A549 (cell line): ENCODE measurements around the gene GALNT18. TPM values are rescaled to one million over a fixed set of nuclear protein-coding genes. Genes with fewer than 3 reads are reported as not detected.

Experiments
- ATAC-seq, 2 experiments: fragments of 200-7000 bp in 1 of 2; fragments of >200 bp in 1 of 2; cut with Nextera tagmentation in 1 of 2; cut with Tn5 transposase in 1 of 2; 3 replicates each; pipeline versions ENCODE4 v1.8.0 to v1.9.1; 2018 to 2020; ENCODE audit warnings: mild to moderate bottlenecking in 1 of 2, moderate library complexity in 1 of 2
- CTCF ChIA-PET: fragments of 300-600 bp; sonication (Branson Sonifier 250); formaldehyde crosslinking; extraction: SDS; loops from one replicate; lab custom pipeline; 2021; ENCODE audit warnings: antibody characterized with exemption, inconsistent platforms; lab: Yijun Ruan, JAX
- POLR2A ChIA-PET: fragments of 350-600 bp; formaldehyde crosslinking; extraction: SDS; loops from one replicate; lab custom pipeline; 2021; ENCODE audit warnings: antibody characterized with exemption, inconsistent platforms; lab: Yijun Ruan, JAX
- DNase-seq, 2 experiments: peaks; one replicate each; pipeline versions ENCODE4 v3.0.0 to v3.0.0-alpha.2; 2011 to 2016; ENCODE audit warnings: low read depth in 1 of 2, low spot score in 1 of 2
- FAIRE-seq: peaks from 2 replicates; lab custom pipeline; 2011; peaks lifted over from hg19 to GRCh38; lab: Jason Lieb, UNC
- H3K27ac ChIP-seq, 2 experiments: fragments of >200 bp; sonication (Bioruptor Twin); formaldehyde crosslinking; 3 replicates each; pipeline ENCODE4 v1.5.1; 2016 to 2017
- H3K4me1 ChIP-seq: fragments of >200 bp; sonication (Bioruptor Twin); formaldehyde crosslinking; 3 replicates; pipeline ENCODE4 v1.6.1; 2016
- H3K4me2 ChIP-seq: fragments of >200 bp; sonication (Bioruptor Twin); formaldehyde crosslinking; 3 replicates; pipeline ENCODE4 v1.6.1; 2016
- H3K4me3 ChIP-seq: fragments of >200 bp; sonication (Bioruptor Twin); formaldehyde crosslinking; 3 replicates; pipeline ENCODE4 v1.5.1; 2016
- H3K9me3 ChIP-seq: fragments of >200 bp; sonication (Bioruptor Twin); formaldehyde crosslinking; 3 replicates; pipeline ENCODE4 v1.6.1; 2016
- BHLHE40 ChIP-seq: IDR thresholded peaks from 2 replicates; pipeline ENCODE4 v1.6.1; 2012; ENCODE audit warnings: low read depth, low read length, inconsistent platforms
- CBX8 ChIP-seq: fragments of 200-600 bp; sonication (generic); IDR thresholded peaks from 2 replicates; pipeline ENCODE4 v1.6.1; 2016
- CEBPB ChIP-seq, 2 experiments: fragments of >200 bp in 1 of 2; sonication (Bioruptor Twin) in 1 of 2; formaldehyde crosslinking in 1 of 2; IDR thresholded peaks; 2 replicates each; pipeline ENCODE4 v1.6.1; 2012 to 2016
- CHD2 ChIP-seq: fragments of 150-350 bp; IDR thresholded peaks from 2 replicates; pipeline ENCODE4 v1.6.1; 2014; ENCODE audit warnings: low read length; ENCODE audit not compliant: partially characterized antibody
- EHF ChIP-seq: fragments of 250-450 bp; sonication (Bioruptor Pico); IDR thresholded peaks from 2 replicates; pipeline ENCODE4 v1.5.0; 2020; ENCODE audit warnings: mild to moderate bottlenecking
- ELK1 ChIP-seq: fragments of 150-350 bp; IDR thresholded peaks from 2 replicates; pipeline ENCODE4 v1.6.1; 2014; ENCODE audit warnings: low read depth, mild to moderate bottlenecking, low read length
- EP300 ChIP-seq, 2 experiments: fragments of >200 bp; sonication (Bioruptor Twin); formaldehyde crosslinking; IDR thresholded peaks; 2 replicates in 1 of 2; 3 replicates in 1 of 2; pipeline ENCODE4 v1.6.1; 2016 to 2017
- FOXS1 ChIP-seq: fragments of 250-450 bp; sonication (Bioruptor Pico); IDR thresholded peaks from 2 replicates; pipeline ENCODE4 v1.5.0; 2020; ENCODE audit warnings: mild to moderate bottlenecking, moderate library complexity
- GATA3 ChIP-seq: IDR thresholded peaks from 2 replicates; pipeline ENCODE4 v1.6.1; 2012; ENCODE audit warnings: borderline replicate concordance
- JUN ChIP-seq, 2 experiments: fragments of >200 bp; sonication (Bioruptor Twin); formaldehyde crosslinking; IDR thresholded peaks; 2 replicates in 1 of 2; 3 replicates in 1 of 2; pipeline ENCODE4 v1.6.1; 2016 to 2017
- MAFK ChIP-seq: fragments of 450-650 bp; IDR thresholded peaks from 2 replicates; pipeline ENCODE4 v1.6.1; 2014; ENCODE audit not compliant: partially characterized antibody
- MAX ChIP-seq: IDR thresholded peaks from 2 replicates; pipeline ENCODE4 v1.6.1; 2012
- MYC ChIP-seq: IDR thresholded peaks from 2 replicates; pipeline ENCODE4 v1.6.1; 2012; ENCODE audit warnings: mild to moderate bottlenecking, inconsistent platforms, low read length, improper control_type of control experiment, borderline replicate concordance
- NR3C1 ChIP-seq: fragments of >200 bp; sonication (Bioruptor Twin); formaldehyde crosslinking; IDR thresholded peaks from 3 replicates; pipeline ENCODE4 v1.6.1; 2017
- PHF8 ChIP-seq: fragments of 200-600 bp; sonication (generic); IDR thresholded peaks from 2 replicates; pipeline ENCODE4 v1.6.1; 2016; ENCODE audit warnings: low read depth, mild to moderate bottlenecking, antibody characterized with exemption, moderate library complexity, borderline replicate concordance
- POLR2AphosphoS2 ChIP-seq: conservative IDR thresholded peaks from 2 replicates; pipeline ENCODE4 v1.6.1; 2012; ENCODE audit warnings: low read length, improper control_type of control experiment, inconsistent platforms
- RAD21 ChIP-seq, 2 experiments: fragments of >200 bp in 1 of 2; sonication (Bioruptor Twin) in 1 of 2; formaldehyde crosslinking in 1 of 2; IDR thresholded peaks in 1 of 2; conservative IDR thresholded peaks in 1 of 2; 2 replicates in 1 of 2; 3 replicates in 1 of 2; pipeline ENCODE4 v1.6.1; 2012 to 2018; ENCODE audit warnings: inconsistent platforms in 1 of 2
- RCOR1 ChIP-seq: fragments of 150-350 bp; IDR thresholded peaks from 2 replicates; pipeline ENCODE4 v1.6.1; 2014; ENCODE audit warnings: antibody characterized with exemption, low read length, low read depth
- REST ChIP-seq: fragments of 200-600 bp; sonication (generic); IDR thresholded peaks from 2 replicates; pipeline ENCODE4 v1.6.1; 2016; ENCODE audit warnings: antibody characterized with exemption, mild to moderate bottlenecking, moderate library complexity
- RFX5 ChIP-seq: fragments of 450-650 bp; IDR thresholded peaks from 2 replicates; pipeline ENCODE4 v1.7.1; 2014; ENCODE audit warnings: antibody characterized with exemption, mild to moderate bottlenecking, moderate library complexity
- RNF2 ChIP-seq: fragments of 200-600 bp; sonication (generic); IDR thresholded peaks from 2 replicates; pipeline ENCODE4 v1.6.1; 2016; ENCODE audit warnings: low read depth, mild to moderate bottlenecking, antibody characterized with exemption, moderate library complexity, borderline replicate concordance
- SMC3 ChIP-seq: fragments of >200 bp; sonication (Bioruptor Twin); formaldehyde crosslinking; IDR thresholded peaks from 3 replicates; pipeline ENCODE4 v1.6.1; 2018; ENCODE audit warnings: inconsistent platforms
- TP53 ChIP-seq: fragments of 250-450 bp; sonication (Bioruptor Pico); IDR thresholded peaks from 2 replicates; pipeline ENCODE4 v1.5.0; 2021; ENCODE audit warnings: mild to moderate bottlenecking, moderate library complexity
- ZFP36 ChIP-seq: fragments of 450-650 bp; IDR thresholded peaks from 2 replicates; pipeline ENCODE4 v1.6.1; 2014; ENCODE audit warnings: borderline replicate concordance; ENCODE audit not compliant: partially characterized antibody
- ZSCAN20 ChIP-seq: fragments of 250-450 bp; sonication (Bioruptor Pico); IDR thresholded peaks from 2 replicates; pipeline ENCODE4 v1.8.0; 2022; ENCODE audit warnings: mild to moderate bottlenecking, moderate library complexity
- WGBS: methylation state at CpG from one replicate; pipeline ENCODE4 v1.1.6; 2017; ENCODE audit errors: missing lambda C conversion rate; 5-methylcytosine and 5-hydroxymethylcytosine counted together
- polyA plus RNA-seq, 4 experiments: library from polyadenylated mRNA; depleted of rRNA in 3 of 4; stranded (reverse); fragments of >200 nt; fragmentation: RNase III in 1 of 4; extraction: RNeasy Plus Mini Kit Qiagen cat#74134 plus additional on column Dnase treatment in 1 of 4; gene quantifications; 2 replicates in 3 of 4; 3 replicates in 1 of 4; pipeline ENCODE4 v1.2.3, GENCODE V29; 2011 to 2017
- TF ChIP-seq, protein P1 (sequence below): fragments of 250-450 bp; sonication (Bioruptor Pico); IDR thresholded peaks from 2 replicates; pipeline ENCODE4 v1.5.0; 2021; ENCODE audit warnings: mild to moderate bottlenecking, moderate library complexity, borderline replicate concordance
- TF ChIP-seq, protein P2 (sequence below): fragments of 250-450 bp; sonication (Bioruptor Pico); IDR thresholded peaks from 2 replicates; pipeline ENCODE4 v1.5.0; 2020; ENCODE audit warnings: low read depth, mild to moderate bottlenecking, moderate library complexity
- TF ChIP-seq, protein P3 (sequence below): fragments of >200 bp; sonication (Bioruptor Twin); formaldehyde crosslinking; IDR thresholded peaks from 2 replicates; pipeline ENCODE4 v1.6.1; 2016

GALNT18 gene
- polyA plus RNA-seq, 2 of the 4 experiments (the other 2 are of a cell fraction): 6.7 to 16.1 TPM

DNA sequence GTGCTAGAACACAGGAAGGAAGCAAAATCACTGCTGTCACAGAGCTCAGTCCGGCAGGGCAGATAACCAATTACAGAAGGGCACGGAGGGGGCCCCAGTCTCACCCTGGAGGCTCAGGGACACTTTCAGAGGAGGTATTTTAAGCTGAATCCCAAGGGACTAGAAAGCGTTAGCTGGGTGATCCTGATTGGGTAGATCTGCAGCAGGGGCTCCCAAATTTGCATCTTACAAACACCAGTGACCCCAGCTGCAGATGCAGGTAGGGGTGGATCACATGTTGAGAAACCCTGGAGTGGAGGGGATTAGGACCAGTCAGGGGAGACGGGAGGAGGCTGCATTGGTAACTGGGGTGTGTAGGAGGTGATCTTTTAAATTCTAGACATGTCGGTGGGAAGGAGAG lies 360.2 kb downstream of the GALNT18 start:
- DNase-seq: no peak
- H3K4me2 ChIP-seq: no peak overlapping the region
- no peak for FAIRE-seq
- H3K27ac ChIP-seq: no peak overlapping the region
- 59% methylated on average over 5 of the region's 5 CpGs for WGBS
- H3K4me3 ChIP-seq: no peak overlapping the region
- no peaks in the 10 kb centered on the region for H3K9me3 ChIP-seq
- ChIA-PET POLR2A (interaction anchor here (0.5 kb wide), 1 partner anchor 16 kb away, joined by 4 read pairs; no protein-coding TSS in a partner anchor), CTCF (interaction anchor here (1.5 kb wide), 1 partner anchor 10 kb away, joined by 4 read pairs; no protein-coding TSS in a partner anchor)
- TF ChIP-seq EHF (no peak), REST (no peak), CBX8 (no peak), RCOR1 (no peak), PHF8 (no peak), ELK1 (no peak), SMC3 (no peak), FOXS1 (CRISPR knock-in tag) (no peak), RNF2 (no peak), MYC (no peak), TP53 (CRISPR knock-in tag) (no peak), CEBPB (IDR thresholded peaks at IDR 0.05) (no peak), CHD2 (no peak), NR3C1 (no peak), GATA3 (no peak)
- TF ChIP-seq, protein P1, sequence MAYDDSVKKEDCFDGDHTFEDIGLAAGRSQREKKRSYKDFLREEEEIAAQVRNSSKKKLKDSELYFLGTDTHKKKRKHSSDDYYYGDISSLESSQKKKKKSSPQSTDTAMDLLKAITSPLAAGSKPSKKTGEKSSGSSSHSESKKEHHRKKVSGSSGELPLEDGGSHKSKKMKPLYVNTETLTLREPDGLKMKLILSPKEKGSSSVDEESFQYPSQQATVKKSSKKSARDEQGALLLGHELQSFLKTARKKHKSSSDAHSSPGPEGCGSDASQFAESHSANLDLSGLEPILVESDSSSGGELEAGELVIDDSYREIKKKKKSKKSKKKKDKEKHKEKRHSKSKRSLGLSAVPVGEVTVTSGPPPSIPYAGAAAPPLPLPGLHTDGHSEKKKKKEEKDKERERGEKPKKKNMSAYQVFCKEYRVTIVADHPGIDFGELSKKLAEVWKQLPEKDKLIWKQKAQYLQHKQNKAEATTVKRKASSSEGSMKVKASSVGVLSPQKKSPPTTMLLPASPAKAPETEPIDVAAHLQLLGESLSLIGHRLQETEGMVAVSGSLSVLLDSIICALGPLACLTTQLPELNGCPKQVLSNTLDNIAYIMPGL (CRISPR knock-in tag): no peak
- TF ChIP-seq, protein P2, sequence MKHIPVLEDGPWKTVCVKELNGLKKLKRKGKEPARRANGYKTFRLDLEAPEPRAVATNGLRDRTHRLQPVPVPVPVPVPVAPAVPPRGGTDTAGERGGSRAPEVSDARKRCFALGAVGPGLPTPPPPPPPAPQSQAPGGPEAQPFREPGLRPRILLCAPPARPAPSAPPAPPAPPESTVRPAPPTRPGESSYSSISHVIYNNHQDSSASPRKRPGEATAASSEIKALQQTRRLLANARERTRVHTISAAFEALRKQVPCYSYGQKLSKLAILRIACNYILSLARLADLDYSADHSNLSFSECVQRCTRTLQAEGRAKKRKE: no peak
- TF ChIP-seq, protein P3, sequence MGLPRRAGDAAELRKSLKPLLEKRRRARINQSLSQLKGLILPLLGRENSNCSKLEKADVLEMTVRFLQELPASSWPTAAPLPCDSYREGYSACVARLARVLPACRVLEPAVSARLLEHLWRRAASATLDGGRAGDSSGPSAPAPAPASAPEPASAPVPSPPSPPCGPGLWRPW: no peak
- ATAC-seq: no peak
- no peaks in the 10 kb centered on the region for H3K4me1 ChIP-seq

- CTCF ChIA-PET: interaction anchor here (1.5 kb wide), 1 partner anchor 11 kb away, joined by 4 read pairs; no protein-coding TSS in a partner anchor
- Histone ChIP-seq H3K4me3 (no peak overlapping the region), H3K9me3 (no peaks in the 10 kb centered on the region), H3K27ac (no peak overlapping the region), H3K4me1 (no peaks in the 10 kb centered on the region), H3K4me2 (no peak overlapping the region)
- POLR2A ChIA-PET: no interaction called here
- 70% methylated on average over 4 of the region's 4 CpGs for WGBS
- ATAC-seq (no peak), DNase-seq (no peak), FAIRE-seq (no peak)
- TF ChIP-seq NR3C1: no peak
- TF ChIP-seq RFX5: no peak
- no peak for TF ChIP-seq ZFP36
- TF ChIP-seq POLR2AphosphoS2: no peak
- no peak for TF ChIP-seq MAX
- TF ChIP-seq, protein P1 (CRISPR knock-in tag): no peak
- no peak for TF ChIP-seq CEBPB (IDR thresholded peaks at IDR 0.05)
- no peak for TF ChIP-seq ZSCAN20 (CRISPR knock-in tag)
- TF ChIP-seq BHLHE40: no peak
- no peak for TF ChIP-seq RAD21 (conservative IDR thresholded peaks at IDR 0.05 in 1 of 2, IDR thresholded peaks at IDR 0.05 in 1 of 2)
- no peak for TF ChIP-seq RNF2
- TF ChIP-seq JUN (IDR thresholded peaks at IDR 0.05): no peak
- no peak for TF ChIP-seq RCOR1
- no peak for TF ChIP-seq MAFK
- no peak for TF ChIP-seq EP300 (IDR thresholded peaks at IDR 0.05)
Measured at GRCh38 chr11:11260903-11261302, 360.9 kb downstream of the GALNT18 start.
